HG03045 (cell line): ENCODE measurements around the gene CMYA5.
"Not testable (repeated sequence)": the region's sequence is repeated elsewhere in the genome, so short reads cannot be mapped to it uniquely, and the experiment has no call there.

Source experiments
- ATAC-seq: cut with Tn5 transposase; IDR thresholded peaks from one replicate; pipeline ENCODE4 v1.9.1; 2021; ENCODE audit warnings: mild to moderate bottlenecking, moderate library complexity; ENCODE audit not compliant: unreplicated experiment

CMYA5 gene

GRCh38 chr5:79689541-79690466 lies at the start of gene CMYA5:
Gene CMYA5 (plus strand): TSS chr5:79689836. CDS start chr5:79689908, 72 bp downstream.
- ATAC-seq = no peak

- no peak for ATAC-seq
These were observed 49.0 kb upstream of the CMYA5 start for GRCh38 chr5:79640571-79641055.

- ATAC-seq = no peak
These were observed 48.2 kb upstream of the CMYA5 start for GRCh38 chr5:79641414-79641813.

GRCh38 chr5:79642210-79642609 lies 47.4 kb upstream of the CMYA5 start:
- no peak for ATAC-seq

GRCh38 chr5:79653843-79654242 lies 35.8 kb upstream of the CMYA5 start:
- no peak for ATAC-seq

- ATAC-seq = no peak
These were observed 26.4 kb upstream of the CMYA5 start for GRCh38 chr5:79663212-79663611.

GRCh38 chr5:79666758-79667157 lies 22.9 kb upstream of the CMYA5 start:
- no peak for ATAC-seq

GRCh38 chr5:79672392-79672791 lies 17.2 kb upstream of the CMYA5 start:
- ATAC-seq = no peak

GRCh38 chr5:79676354-79676753 lies 13.3 kb upstream of the CMYA5 start:
- not testable (repeated sequence) for ATAC-seq

GRCh38 chr5:79682102-79682501 lies 7.5 kb upstream of the CMYA5 start:
- not testable (repeated sequence) for ATAC-seq

GRCh38 chr5:79684782-79685181 lies 4.9 kb upstream of the CMYA5 start:
- no peak for ATAC-seq

GRCh38 chr5:79685627-79686026 lies 4.0 kb upstream of the CMYA5 start:
- ATAC-seq = no peak

GRCh38 chr5:79686799-79687198 lies 2.8 kb upstream of the CMYA5 start:
- ATAC-seq = no peak

GRCh38 chr5:79687889-79688288 lies 1.7 kb upstream of the CMYA5 start:
- no peak for ATAC-seq

GRCh38 chr5:79691007-79691406 lies 1.4 kb downstream of the CMYA5 start:
- no peak for ATAC-seq

GRCh38 chr5:79692596-79692995 lies 3.0 kb downstream of the CMYA5 start:
- ATAC-seq = no peak

- no peak for ATAC-seq
These were observed 4.5 kb downstream of the CMYA5 start for GRCh38 chr5:79694183-79694582.

GRCh38 chr5:79694652-79695051 lies 5.0 kb downstream of the CMYA5 start:
- ATAC-seq = no peak

GRCh38 chr5:79695526-79695925 lies 5.9 kb downstream of the CMYA5 start:
- no peak for ATAC-seq

- ATAC-seq = no peak
These were observed 7.9 kb downstream of the CMYA5 start for GRCh38 chr5:79697222-79698170.

GRCh38 chr5:79699763-79700400 lies 10.2 kb downstream of the CMYA5 start:
- ATAC-seq = no peak
